Mononuclear cell (primary cell): ENCODE data around the gene CAPN15. TPM values are rescaled to one million over a fixed set of nuclear protein-coding genes. Genes with fewer than 3 reads are reported as not detected.
"Not testable (repeated sequence)": the region's sequence is repeated elsewhere in the genome, so short reads cannot be mapped to it uniquely, and the experiment has no call there.

Experiments used
- H3K27me3 ChIP-seq: 2 replicates; pipeline ENCODE4 v1.6.0; 2011; ENCODE audit warnings: low read length, control low read depth; ENCODE audit not compliant: insufficient read depth
- H3K4me1 ChIP-seq: 2 replicates; pipeline ENCODE4 v1.5.1; 2011; ENCODE audit warnings: mild to moderate bottlenecking, low read length, control low read depth; ENCODE audit not compliant: insufficient read depth
- H3K4me3 ChIP-seq: 2 replicates; pipeline ENCODE4 v1.5.1; 2011; ENCODE audit warnings: mild to moderate bottlenecking, low read length, moderate library complexity
- H3K9me3 ChIP-seq: 2 replicates; pipeline ENCODE4 v1.5.1; 2011; ENCODE audit warnings: low read depth, mild to moderate bottlenecking, control low read depth, low read length
- total RNA-seq: library from RNA; depleted of rRNA; stranded (reverse); fragments of >200 nt; gene quantifications from one replicate; pipeline ENCODE4 v1.2.3, GENCODE V29; 2012

CAPN15 gene
- total RNA-seq, 1 donor: 31.2 TPM

GRCh38 chr16:500709-501108 lies 26.8 kb upstream of the CAPN15 start:
- H3K4me1 ChIP-seq: no peaks in the 10 kb centered on the region
- H3K27me3 ChIP-seq: no peaks in the 10 kb centered on the region
- no peaks in the 10 kb centered on the region for H3K9me3 ChIP-seq

GRCh38 chr16:502179-502943 lies 25.2 kb upstream of the CAPN15 start:
- H3K27me3 ChIP-seq: no peaks in the 10 kb centered on the region
- no peak overlapping the region for H3K4me3 ChIP-seq

More at GRCh38 chr16:500709-501108, 26.8 kb upstream of the CAPN15 start:
- no peak overlapping the region for H3K4me3 ChIP-seq

GRCh38 chr16:503150-504071 lies 24.1 kb upstream of the CAPN15 start:
- Histone ChIP-seq H3K4me1 (no peaks in the 10 kb centered on the region), H3K4me3 (no peak overlapping the region), H3K9me3 (no peaks in the 10 kb centered on the region), H3K27me3 (no peaks in the 10 kb centered on the region)

More at GRCh38 chr16:502179-502943, 25.2 kb upstream of the CAPN15 start:
- no peaks in the 10 kb centered on the region for H3K4me1 ChIP-seq
- no peaks in the 10 kb centered on the region for H3K9me3 ChIP-seq

GRCh38 chr16:505479-506245 lies 21.9 kb upstream of the CAPN15 start:
- H3K4me1 ChIP-seq: no peaks in the 10 kb centered on the region
- no peaks in the 10 kb centered on the region for H3K27me3 ChIP-seq
- H3K4me3 ChIP-seq: no peak overlapping the region
- H3K9me3 ChIP-seq: no peaks in the 10 kb centered on the region

- Histone ChIP-seq H3K4me1 (no peaks in the 10 kb centered on the region), H3K9me3 (no peaks in the 10 kb centered on the region), H3K27me3 (no peaks in the 10 kb centered on the region), H3K4me3 (no peak overlapping the region)
Observed at GRCh38 chr16:506246-506546, 21.3 kb upstream of the CAPN15 start.

- not testable (repeated sequence) for H3K4me1 ChIP-seq, H3K9me3 ChIP-seq, H3K27me3 ChIP-seq, H3K4me3 ChIP-seq
Observed at GRCh38 chr16:507527-507926, 20.0 kb upstream of the CAPN15 start.

- H3K4me3 ChIP-seq: no peak overlapping the region
- no peaks in the 10 kb centered on the region for H3K27me3 ChIP-seq
- H3K9me3 ChIP-seq: no peaks in the 10 kb centered on the region
- H3K4me1 ChIP-seq: no peaks in the 10 kb centered on the region
Observed at GRCh38 chr16:507996-508395, 19.5 kb upstream of the CAPN15 start.

- Histone ChIP-seq H3K4me1 (no peaks in the 10 kb centered on the region), H3K27me3 (no peaks in the 10 kb centered on the region), H3K9me3 (no peaks in the 10 kb centered on the region), H3K4me3 (no peak overlapping the region)
Observed at GRCh38 chr16:508884-509736, 18.4 kb upstream of the CAPN15 start.

GRCh38 chr16:510066-510825 lies 17.3 kb upstream of the CAPN15 start:
- H3K4me3 ChIP-seq: no peak overlapping the region
- H3K9me3 ChIP-seq: no peaks in the 10 kb centered on the region
- no peaks in the 10 kb centered on the region for H3K27me3 ChIP-seq
- no peaks in the 10 kb centered on the region for H3K4me1 ChIP-seq

GRCh38 chr16:512802-513201 lies 14.7 kb upstream of the CAPN15 start:
- no peak overlapping the region for H3K4me3 ChIP-seq
- H3K9me3 ChIP-seq: no peaks in the 10 kb centered on the region
- no peaks in the 10 kb centered on the region for H3K4me1 ChIP-seq
- H3K27me3 ChIP-seq: no peaks in the 10 kb centered on the region

GRCh38 chr16:513950-514349 lies 13.6 kb upstream of the CAPN15 start:
- no peaks in the 10 kb centered on the region for H3K27me3 ChIP-seq
- no peaks in the 10 kb centered on the region for H3K4me1 ChIP-seq
- no peaks in the 10 kb centered on the region for H3K9me3 ChIP-seq
- H3K4me3 ChIP-seq: no peak overlapping the region

GRCh38 chr16:515175-515938 lies 12.2 kb upstream of the CAPN15 start:
- H3K27me3 ChIP-seq: no peaks in the 10 kb centered on the region
- no peak overlapping the region for H3K4me3 ChIP-seq
- H3K4me1 ChIP-seq: no peaks in the 10 kb centered on the region
- no peaks in the 10 kb centered on the region for H3K9me3 ChIP-seq

GRCh38 chr16:515939-516226 lies 11.6 kb upstream of the CAPN15 start:
- H3K27me3 ChIP-seq: no peaks in the 10 kb centered on the region
- H3K4me1 ChIP-seq: no peaks in the 10 kb centered on the region

More at GRCh38 chr16:515939-516226, 11.6 kb upstream of the CAPN15 start:
- H3K4me3 ChIP-seq: no peak overlapping the region
- no peaks in the 10 kb centered on the region for H3K9me3 ChIP-seq
